GM18498 (cell line): ENCODE results near the gene NLRP6.
"Not testable (repeated sequence)": the region's sequence is repeated elsewhere in the genome, so short reads cannot be mapped to it uniquely, and the experiment has no call there.

ENCODE experiments used
- ATAC-seq: cut with Tn5 transposase; IDR thresholded peaks from one replicate; pipeline ENCODE4 v1.9.1; 2021; ENCODE audit warnings: mild to moderate bottlenecking, moderate library complexity; ENCODE audit not compliant: unreplicated experiment

Gene NLRP6

GRCh38 chr11:306645-307371 is 28.6 kb downstream of the NLRP6 start:
- ATAC-seq = no peak

GRCh38 chr11:307766-308708 is 29.8 kb downstream of the NLRP6 start, which contains the start of gene IFITM2:
TSS of gene IFITM2 (plus strand) at chr11:307816. CDS start at chr11:308193, 377 bp downstream.
- ATAC-seq = not testable (repeated sequence)

GRCh38 chr11:308740-309665 is 30.8 kb downstream of the NLRP6 start:
- not testable (repeated sequence) for ATAC-seq

- ATAC-seq = not testable (repeated sequence)
Observed at GRCh38 chr11:309979-310572, 31.9 kb downstream of the NLRP6 start.

- ATAC-seq = peak; percentile 40
Observed at GRCh38 chr11:311013-311748, 33.0 kb downstream of the NLRP6 start.

GRCh38 chr11:312092-312816 is 34.0 kb downstream of the NLRP6 start:
- ATAC-seq = no peak

- ATAC-seq = no peak
Observed at GRCh38 chr11:313304-313786, 35.1 kb downstream of the NLRP6 start.

- peak; percentile 46 for ATAC-seq
Observed at GRCh38 chr11:313787-314553, 35.8 kb downstream of the NLRP6 start, which contains the start of gene IFITM1. TSS of gene IFITM1 (plus strand) at chr11:314040. CDS start at chr11:314171, 131 bp downstream.

- ATAC-seq = not testable (repeated sequence)
Observed at GRCh38 chr11:314554-314875, 36.3 kb downstream of the NLRP6 start.

- ATAC-seq = no peak
Observed at GRCh38 chr11:315051-315481, 36.9 kb downstream of the NLRP6 start.

- no peak for ATAC-seq
Observed at GRCh38 chr11:315516-315994, 37.3 kb downstream of the NLRP6 start.

- ATAC-seq = no peak
Observed at GRCh38 chr11:316031-316701, 38.0 kb downstream of the NLRP6 start.

GRCh38 chr11:316891-317301 is 38.7 kb downstream of the NLRP6 start:
- ATAC-seq = no peak

- peak; percentile 8 for ATAC-seq
Observed at GRCh38 chr11:317668-318404, 39.6 kb downstream of the NLRP6 start.

GRCh38 chr11:318405-319120 is 40.4 kb downstream of the NLRP6 start:
- peak; percentile 61 for ATAC-seq
